DMS53 (cell line): Measurements from ENCODE around the gene PLXNA3.
"Not testable (repeated sequence)": the region's sequence is repeated elsewhere in the genome, so short reads cannot be mapped to it uniquely, and the experiment has no call there.

Experiments
- DNase-seq: peaks from one replicate; lab custom pipeline; 2025; lab: John Stamatoyannopoulos, UW

Gene PLXNA3

DNA sequence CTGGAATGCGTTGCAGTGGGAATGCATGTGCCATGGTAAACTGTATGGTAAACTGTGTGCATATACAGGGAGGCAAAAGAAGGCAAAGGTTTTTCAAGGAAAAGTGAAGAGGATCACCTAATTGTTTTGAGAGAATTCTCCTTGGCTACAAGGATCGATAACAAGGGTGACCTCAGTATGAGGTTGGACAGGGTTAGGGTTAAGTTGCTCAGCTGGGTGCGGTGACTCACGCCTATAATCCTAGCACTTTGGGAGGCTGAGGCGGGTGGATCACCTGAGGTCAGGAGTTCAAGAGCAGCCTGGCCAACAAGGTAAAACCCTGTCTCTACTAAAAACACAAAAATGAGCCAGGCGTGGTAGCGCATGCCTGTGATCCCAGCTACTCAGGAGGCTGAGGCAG, 43.3 kb downstream of the PLXNA3 start:
- not testable (repeated sequence) for DNase-seq

DNA sequence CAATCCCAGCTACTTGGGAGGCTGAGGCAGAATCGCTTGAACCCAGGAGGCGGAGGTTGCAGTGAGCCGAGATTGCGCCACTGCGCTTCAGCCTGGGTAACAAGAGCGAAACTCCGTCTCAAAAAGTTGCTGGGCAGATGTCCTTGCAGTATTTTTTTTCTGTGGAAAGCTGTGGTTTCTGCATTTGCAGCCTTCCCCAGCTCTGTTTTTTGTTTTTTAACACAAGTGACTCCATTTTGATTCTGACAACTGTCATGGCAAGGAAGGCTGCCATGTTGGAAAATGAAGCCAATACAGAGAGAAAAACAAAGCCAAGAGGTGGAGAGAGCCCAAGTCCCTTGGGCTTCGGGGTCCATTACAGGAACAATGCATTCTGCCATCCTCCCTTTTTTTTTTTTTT, 44.0 kb downstream of the PLXNA3 start:
- no peak for DNase-seq

DNA sequence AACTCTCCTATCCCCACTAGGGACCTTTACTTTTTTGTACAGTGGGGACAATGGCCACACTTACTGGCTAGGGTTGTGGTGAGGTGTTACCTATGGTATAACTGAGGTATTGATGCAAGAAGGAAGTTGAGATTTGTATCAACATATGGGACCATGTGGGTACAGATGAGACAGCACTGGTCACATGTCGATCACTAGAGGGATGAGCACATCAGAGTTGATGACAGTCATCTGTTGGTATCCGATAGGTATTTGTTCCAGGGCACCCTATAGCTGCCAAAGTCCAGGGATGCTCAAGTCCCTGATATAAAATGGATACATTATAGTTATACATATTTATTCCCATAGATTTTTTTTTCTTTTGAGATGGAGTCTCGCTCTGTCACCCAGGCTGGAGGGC, 44.9 kb downstream of the PLXNA3 start:
- no peak for DNase-seq

DNA sequence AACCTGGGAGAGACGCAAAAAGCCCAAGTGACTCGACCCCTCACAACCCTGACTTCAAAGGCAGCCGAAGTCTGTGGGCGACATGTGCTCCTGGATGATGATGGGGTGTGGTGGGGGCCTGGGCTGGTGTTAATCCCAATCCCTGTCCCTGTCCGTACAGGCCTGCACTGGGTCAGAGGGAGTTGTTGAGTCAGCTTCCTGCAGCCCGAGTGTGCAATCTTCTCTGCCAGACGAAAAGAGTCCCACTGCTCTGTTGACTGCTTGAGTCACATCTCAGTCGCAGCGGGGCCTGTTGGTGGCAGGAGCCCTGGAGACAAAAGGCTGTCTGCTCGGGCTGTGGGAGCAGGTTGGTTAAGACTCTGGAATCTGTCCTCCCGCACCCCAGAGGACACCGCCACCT, 47.7 kb downstream of the PLXNA3 start:
- no peak for DNase-seq

DNA sequence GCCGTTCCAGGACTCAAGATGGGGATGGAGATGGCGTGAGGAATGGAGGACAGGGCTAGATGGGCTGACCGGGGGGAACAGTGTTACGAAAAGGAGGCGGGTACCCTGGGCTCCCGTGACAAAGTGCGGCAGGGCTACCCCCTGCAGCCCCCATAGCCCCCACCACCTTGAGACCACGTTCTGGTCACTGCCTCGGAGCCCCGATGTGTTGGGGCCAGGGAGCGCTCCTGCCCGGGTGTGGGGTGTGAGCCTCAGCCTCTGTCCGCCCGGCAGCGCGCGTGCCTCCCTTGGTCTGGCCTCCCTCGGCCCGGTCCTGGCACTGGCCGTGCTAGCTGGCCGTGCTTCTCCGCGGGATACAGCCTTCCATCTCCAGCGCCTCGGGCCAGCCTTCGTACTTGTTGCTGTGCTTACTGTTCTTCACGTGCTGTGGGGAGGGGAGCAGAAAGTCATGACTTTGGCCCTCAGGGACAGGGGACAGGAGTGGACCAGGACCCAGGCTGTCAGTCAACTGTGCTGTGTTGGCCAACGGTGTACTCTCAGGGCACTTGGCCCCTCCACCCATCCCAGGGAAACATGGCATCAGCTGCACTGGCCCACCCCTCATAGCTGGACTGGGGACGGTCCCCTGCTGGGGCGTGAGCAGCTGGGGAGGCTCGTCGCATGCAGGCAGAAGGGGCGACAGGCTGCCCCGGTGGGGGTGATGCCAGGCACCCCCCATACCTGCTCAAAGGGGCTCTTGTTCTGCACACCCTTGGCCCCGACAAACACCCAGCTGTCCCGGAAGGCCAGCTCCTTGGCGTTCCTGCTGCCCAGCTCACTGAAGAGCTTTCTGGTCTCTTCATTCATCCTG, 48.6 kb downstream of the PLXNA3 start:
- no peak for DNase-seq

DNA sequence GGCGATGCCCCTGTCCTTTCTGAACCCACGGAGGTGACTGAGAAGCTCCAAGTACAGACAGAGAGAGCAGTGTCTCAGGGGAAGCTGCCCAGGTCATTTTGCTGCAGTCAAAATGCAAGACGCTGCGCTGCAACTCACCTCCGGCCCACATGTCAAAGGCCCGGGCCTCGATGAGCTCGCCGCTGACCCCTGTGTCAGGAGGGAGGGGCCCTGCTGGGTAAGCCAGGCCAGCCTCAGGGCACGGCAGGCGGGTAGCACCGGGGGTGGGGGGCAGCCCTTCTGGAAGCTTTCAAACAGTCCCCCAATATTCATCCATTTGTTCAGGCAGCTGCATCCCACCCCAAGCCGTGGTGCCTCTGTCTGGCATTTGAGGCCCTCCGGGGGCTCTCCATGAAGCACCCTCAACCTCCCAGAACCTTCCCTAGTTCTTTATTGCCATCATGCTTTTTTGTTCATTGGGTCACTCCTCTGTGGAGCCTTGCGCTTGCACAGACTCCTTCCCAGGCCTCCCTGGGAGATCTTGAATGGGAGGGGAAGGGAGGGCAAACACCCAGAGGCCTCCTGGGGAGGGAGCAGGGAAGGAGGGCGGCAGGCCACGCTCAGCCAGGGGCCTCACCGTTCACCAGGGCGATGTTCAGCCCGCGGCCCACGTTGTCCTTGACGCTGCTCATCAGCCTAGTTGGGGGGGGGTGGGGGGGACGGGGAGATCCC, 49.7 kb downstream of the PLXNA3 start:
- no peak for DNase-seq

DNA sequence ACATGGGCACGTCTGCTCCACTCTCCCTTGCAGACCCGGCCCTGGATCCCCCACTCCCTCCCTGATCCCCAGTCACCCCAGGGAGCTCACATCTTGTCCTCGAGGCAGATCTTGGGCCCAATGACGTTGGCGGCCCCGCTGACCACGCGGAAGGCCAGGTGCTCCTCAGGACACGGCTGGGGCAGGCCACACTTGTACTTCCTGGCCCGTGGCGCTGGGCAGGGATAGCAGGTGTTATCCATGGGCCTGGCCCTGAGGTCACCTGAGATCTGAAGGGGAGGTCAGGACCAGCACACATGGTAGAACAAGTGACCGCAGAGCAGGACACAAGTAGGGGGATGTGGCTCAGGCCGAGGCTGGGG, 50.3 kb downstream of the PLXNA3 start:
- DNase-seq, result no peak

DNA sequence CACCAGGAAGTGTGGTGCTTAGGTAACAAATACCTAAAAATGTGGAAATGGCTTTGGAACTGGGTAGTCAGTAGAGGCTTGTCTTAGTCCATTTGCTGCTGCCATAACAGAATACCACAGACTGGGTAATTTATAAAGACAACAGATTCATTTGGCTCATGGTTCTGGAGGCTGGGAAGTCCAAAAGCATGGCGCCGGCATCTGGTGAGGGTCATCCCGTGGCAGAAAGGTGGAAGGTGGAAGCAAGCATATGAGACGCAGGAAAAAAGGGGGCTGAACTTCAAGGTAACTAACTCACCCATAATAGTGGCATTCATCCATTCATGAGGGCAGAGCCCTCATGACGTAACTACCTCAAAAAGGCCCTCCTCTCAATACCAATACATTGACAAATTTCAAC, 51.4 kb downstream of the PLXNA3 start:
- no peak for DNase-seq

DNA sequence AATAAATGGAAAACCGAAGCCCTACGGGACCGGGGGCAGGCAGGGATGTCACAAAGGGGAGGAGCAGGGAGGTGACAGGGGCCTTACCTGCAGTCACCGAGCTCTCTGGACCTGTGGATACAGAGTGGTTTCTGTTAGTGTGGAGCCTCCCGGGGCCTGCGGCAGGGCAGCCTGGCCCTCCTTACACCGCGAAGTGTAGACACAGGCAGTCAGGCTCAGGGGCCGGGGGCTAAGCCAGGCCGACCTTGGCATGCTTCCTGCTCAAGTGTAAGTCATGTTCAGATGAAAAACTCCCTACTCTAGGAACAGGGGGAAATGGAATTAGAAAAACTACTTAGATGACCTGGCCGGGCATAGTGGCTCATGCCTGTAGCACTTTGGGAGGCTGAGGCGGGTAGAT, 53.7 kb downstream of the PLXNA3 start:
- DNase-seq, result no peak

DNA sequence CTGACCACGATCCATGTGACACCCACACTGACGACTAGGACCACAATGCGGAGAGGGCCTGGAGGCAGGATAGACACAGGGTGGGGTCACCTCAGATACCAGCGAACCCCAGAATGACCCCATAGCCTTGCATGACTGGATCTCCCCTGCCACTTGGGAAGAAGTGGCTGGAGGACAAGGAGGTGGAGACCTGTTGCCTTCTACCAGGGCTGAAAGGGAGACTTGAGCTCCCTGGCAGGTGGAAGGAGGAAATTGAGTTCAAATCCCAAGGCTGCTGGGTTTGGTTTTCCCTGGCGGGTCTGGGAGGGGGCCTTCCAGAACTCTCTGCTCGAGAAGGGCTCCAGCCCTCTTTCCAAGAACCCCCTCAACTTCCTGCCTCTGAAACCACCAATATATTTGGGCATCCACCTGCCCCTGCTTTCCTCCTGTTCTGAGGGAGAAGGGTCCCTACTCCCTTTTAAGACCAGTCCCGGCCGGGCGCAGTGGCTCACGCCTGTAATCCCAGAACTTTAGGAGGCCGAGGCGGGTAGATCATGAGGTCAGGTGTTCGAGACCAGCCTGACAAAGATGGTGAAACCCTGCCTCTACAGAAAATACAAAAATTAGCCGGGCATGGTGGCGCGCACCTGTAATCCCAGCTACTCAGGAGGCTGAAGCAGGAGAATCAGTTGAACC, 54.9 kb downstream of the PLXNA3 start:
- DNase-seq, result no peak

DNA sequence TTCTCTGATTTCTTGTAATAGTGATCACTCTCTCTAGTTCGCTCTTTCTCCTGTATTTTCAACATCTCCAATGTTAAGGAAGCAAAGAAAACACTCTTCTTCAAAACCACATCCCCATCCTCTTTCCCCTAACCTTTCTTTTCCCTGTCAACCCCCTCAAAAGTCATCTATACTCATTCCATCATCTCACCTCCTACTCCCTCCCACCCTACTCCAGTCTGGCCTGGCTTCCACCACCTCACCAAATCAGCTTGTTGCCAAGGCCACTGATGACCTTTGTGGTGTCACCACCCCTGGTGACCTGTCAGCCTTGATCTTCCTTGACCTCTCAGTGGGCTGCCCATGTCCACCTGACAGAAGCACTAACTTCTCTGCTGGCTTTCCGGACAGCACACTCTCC, 55.6 kb downstream of the PLXNA3 start:
- no peak for DNase-seq

DNA sequence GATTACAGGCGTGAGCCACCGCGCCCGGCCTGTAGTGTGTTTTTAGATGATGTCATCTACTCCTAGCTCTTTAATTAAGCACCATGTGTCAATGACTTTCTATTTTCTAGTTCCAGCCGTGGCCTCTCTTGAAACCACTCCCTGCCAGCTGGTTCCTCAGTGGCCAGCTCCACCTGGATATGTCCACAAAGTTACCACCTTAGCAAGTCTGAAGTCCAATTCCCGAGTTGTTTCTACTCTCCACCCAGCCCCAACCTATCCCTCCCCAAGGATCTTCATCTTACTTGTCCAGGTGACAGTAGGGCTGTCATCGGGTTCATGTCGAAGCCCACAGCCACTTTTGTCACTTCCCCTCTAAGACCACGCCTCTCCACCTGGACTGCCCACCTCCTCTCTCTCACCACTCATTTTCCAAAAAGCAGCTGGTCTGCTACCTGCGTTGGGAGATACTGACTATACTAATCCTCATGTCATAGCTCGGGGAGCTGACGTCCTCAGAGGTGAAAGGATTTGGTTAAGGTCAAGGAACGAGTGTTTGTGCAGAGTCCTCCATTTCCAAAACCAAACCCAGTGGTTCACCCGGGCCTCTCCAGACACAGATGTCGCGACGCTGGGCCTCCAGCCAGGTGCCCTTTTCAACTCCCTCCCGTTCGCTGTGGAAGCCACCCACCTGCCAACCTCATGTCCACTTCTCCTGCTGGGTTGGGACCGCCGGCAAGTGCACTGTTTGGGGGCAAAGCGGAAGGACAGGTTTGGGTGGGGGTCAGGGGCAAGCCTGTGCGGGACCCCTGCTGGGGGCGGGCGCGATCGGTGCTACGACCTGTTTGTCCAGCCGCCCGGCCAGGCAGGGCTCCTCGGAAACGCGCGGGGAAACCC, 57.2 kb downstream of the PLXNA3 start:
- DNase-seq, result peak; percentile 82

DNA sequence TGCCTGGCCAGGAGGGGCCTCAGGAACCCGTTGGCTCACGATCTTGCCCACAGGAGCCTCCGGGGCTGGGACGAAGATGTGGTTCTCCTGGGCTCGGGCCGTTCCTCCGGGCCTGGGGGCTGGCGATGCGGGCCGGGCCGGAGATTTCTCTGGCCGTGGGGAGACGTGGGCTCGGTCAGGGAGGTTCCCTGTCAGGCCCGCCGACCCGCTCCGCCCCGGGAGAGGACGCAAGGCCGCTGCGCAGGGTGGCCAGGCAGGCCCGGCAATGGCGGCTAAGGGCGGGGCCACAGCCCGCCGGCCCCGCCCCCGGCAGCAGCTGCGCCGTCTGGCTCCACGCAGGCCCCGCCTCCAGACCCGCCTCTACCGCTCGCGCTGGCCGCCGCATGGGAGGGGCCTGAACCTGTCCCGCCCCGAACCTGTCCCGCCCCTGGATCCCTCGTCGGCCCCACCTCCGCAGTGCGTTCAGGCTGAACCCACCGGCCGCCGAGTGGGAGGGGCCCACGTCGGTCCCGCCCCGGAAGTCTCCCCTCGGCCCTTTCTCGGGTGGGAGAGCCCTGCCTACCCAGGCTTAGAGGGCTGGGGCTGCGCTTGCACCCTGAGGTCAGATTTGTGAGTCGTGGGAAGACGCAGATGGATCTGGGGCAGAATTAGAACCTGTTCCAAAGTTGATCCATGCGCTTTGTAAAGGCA, 58.0 kb downstream of the PLXNA3 start, which contains the start of gene FAM3A:
TSS of gene FAM3A (minus strand) at position 267 of the 690 bp plus-strand sequence. CDS start 460 bp downstream, outside the sequence.
- peak; percentile 95 for DNase-seq

DNA sequence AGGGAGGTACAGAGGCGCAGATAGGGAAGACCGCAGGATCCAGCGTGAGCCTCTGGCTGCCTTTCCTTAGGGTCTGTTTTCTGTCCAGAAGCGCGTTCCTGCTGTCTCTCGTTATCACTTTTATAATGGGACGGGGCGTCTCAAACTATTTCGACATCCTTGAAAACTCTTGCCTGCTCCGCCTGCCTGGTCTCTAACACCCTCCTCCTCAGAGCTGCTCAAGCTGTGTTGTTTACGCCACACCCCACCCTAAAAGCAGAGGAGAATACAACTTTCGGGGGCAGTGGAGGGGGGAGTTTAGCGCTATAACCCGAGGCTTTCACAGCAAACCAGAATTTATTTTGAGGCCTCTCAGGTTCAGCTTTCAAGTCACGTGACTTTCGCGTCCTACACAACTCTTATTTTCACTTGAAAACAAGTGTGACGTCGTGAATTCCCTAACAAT, 58.6 kb downstream of the PLXNA3 start:
- peak; percentile 65 for DNase-seq

DNA sequence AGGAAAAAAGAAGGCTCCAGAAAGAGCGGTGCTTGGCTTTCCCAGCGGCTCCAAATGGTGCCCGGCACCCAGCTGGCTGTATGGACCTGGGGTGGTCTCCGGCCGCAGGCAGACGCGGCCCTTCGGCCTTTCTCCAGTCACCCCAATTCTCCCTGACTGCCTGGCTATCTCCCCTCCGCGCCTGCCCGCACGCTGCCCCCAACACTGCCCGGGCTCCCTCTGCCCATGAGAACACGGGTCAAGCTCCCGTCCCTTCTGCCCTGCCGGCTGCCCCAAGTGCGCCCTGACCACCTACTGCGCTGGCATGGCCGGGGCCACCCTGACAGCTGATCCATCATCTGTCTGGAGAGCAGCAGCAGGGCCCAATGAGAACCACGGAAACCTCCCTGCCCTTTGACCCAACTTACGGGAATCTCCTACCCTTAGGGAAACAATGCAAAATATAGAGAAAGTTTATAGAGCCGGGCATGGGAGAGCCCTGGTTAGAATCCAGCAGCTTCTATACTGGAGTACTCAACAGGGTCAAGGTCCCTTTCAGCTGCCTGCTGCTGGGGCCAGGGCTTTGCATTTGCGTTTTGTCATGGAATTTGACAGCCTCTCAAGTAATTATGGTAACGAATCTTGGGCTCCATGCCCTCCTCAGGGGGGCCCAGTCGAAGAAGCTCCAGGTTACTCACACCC, 59.2 kb downstream of the PLXNA3 start:
- peak; percentile 32 for DNase-seq

DNA sequence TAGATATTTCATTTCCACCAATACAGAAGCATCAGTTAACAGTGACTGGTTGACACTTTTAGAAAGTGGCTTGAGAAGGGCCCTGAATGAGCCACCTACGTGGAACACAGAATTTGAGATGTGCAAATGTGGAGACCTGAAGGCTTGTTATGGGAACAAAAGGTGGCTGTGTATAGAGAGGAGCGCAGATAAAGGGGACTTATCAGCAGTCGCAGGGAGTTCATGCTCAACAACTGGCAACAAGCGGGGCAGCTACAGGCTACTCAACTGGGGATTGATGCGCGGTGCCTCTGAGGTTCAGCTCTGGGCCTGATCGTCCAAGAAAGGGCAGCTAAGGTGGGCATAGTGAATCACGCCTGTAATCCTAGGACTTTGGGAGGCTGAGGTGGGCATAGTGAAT, 61.3 kb downstream of the PLXNA3 start:
- DNase-seq, result no peak

DNA sequence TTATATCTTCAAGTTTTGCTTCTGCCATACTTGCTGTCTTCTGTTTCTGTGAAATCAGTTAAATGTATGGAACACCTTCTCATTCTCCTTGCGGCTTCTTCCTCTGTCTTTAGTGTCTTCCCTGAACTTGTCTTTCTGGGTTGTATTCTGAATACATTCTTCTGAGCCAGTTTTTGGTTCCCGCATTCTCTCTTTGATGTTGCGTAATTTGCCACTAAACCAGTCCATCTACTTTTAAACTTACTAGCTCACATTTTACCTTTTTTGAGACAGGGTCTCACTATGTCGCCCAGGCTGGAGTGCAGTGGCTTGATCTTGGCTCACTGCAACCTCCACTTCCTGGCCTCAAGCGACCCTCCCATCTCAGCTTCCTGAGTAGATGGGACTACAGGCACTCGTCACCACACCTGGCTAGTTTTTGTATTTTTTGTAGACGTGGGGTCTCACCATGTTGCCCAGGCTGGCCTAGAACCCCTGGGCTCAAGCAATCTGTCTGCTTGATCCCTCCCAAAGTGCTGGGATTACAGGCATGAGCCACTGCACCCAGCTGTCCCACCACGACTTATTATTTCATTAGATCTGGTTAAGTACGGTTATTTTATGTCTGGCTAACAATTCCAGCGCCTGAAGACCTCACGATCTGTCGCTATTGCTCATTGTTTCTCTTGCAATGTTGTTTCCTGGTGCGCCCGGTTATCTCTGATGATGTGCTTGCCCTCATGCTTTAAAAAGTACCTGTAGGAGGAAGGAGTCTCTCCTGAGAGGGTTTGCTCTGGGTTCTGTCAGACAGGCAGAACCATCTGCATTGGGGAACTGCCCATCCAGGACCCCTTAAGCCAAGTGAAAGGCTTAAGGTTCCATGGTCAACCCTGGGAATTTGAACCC, 67.8 kb downstream of the PLXNA3 start:
- DNase-seq, result no peak

DNA sequence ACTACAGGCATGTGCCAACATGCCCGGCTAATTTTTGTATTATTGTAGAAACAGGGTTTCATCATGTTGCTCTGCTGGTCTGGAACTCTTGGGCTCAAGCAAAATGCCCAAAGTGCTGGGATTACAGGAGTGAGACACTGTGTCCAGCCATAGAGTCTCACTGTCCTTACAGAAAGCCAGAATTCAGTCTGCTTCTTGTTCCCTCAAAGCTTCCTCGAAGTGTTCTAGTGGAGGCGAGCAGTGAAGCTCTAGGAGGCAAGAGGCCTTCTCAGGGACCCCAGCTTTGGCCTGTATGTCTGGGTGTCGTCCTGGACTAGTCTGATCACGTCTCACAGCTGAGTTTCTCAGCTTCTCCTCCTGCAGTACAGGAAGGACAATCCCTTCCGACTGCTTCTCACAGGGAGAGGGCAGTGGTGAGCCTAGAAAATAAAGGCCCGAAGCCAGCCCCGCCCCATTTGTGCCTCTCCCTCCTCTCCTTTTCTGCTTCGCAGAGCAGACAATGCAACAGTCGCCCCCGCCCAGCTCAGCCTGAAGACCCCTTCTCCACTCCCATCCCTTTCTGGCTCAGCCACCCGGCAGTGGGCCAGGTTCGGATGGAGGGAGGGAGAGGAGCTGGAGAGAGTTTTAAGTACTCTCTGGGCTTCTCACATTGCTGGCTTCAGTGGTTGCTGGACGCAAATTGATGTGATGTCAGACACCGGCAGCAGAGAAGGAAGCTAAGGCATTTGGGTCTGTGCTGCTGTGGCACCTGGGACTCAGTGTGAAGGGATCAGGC, 69.0 kb downstream of the PLXNA3 start:
- peak; percentile 89 for DNase-seq
